ENCODE data around the gene CSTF3. TPM values are rescaled to one million over a fixed set of nuclear protein-coding genes. Genes with fewer than 3 reads are reported as not detected.
A peak's percentile ranks its signal among the peaks of the same experiment; 100 is the strongest.

CSTF3 gene
- total RNA-seq, 6 experiments from 2014 or later, result 28.9 to 39.5 (median 35.6) TPM

DNA sequence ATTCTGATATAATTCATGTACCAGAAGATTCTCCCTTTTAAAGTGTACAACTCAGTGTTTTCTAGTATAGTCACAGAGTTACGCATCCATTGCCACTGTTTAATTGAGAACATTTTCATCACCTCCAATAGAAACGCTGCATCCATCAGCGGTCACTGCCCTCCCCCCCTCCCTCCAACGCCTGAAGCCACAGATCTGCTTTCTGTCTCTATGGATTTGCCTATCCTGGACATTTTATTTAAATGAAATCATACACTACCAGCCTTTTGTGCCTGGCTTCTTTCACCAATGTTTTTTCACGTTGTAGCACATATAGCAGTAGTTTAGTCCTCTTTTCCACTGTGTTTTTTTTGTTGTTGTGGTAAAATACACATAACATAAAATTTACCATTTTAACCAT, 99.1 kb downstream of the CSTF3 start:
- no peak for DNase-seq
- peaks cover 5% of the 10 kb centered on the region for H3K27me3 Mint-ChIP-seq (ENCODE audit: insufficient read depth)
- H3K27ac Mint-ChIP-seq, result peak overlapping the region; percentile 59
- peaks cover 58% of the 10 kb centered on the region for H3K36me3 Mint-ChIP-seq (ENCODE audit: low read depth)
- peaks cover 63% of the 10 kb centered on the region for H3K4me1 Mint-ChIP-seq (ENCODE audit: low read depth)
- TF ChIP-seq CTCF (IDR thresholded peaks at IDR 0.05), result no peak
- no peaks in the 10 kb centered on the region for H3K9me3 Mint-ChIP-seq
- H3K4me3 Mint-ChIP-seq, result no peak overlapping the region

GRCh38 chr11:33060271-33060670, 101.0 kb downstream of the CSTF3 start:
- peaks cover 73% of the 10 kb centered on the region for H3K4me1 Mint-ChIP-seq (ENCODE audit: low read depth)
- H3K27ac Mint-ChIP-seq, result peak overlapping the region; percentile 90
- no peak for TF ChIP-seq CTCF (IDR thresholded peaks at IDR 0.05)
- H3K9me3 Mint-ChIP-seq, result no peaks in the 10 kb centered on the region
- H3K27me3 Mint-ChIP-seq (ENCODE audit: insufficient read depth), result peaks cover 2% of the 10 kb centered on the region; the same call in 1 of the 2 replicates
- no peak overlapping the region for H3K4me3 Mint-ChIP-seq
- peaks cover 50% of the 10 kb centered on the region for H3K36me3 Mint-ChIP-seq (ENCODE audit: low read depth)
- no peak for DNase-seq

- H3K4me3 Mint-ChIP-seq, result no peak overlapping the region
- H3K36me3 Mint-ChIP-seq (ENCODE audit: low read depth), result peaks cover 46% of the 10 kb centered on the region
- no peak for DNase-seq
- H3K4me1 Mint-ChIP-seq (ENCODE audit: low read depth), result peaks cover 77% of the 10 kb centered on the region
- H3K27me3 Mint-ChIP-seq (ENCODE audit: insufficient read depth), result peaks cover 2% of the 10 kb centered on the region
- peak overlapping the region; percentile 15; the same call in 1 of the 2 replicates for H3K27ac Mint-ChIP-seq
- H3K9me3 Mint-ChIP-seq, result no peaks in the 10 kb centered on the region
- TF ChIP-seq CTCF (IDR thresholded peaks at IDR 0.05), result no peak
Observed at GRCh38 chr11:33059331-33060007, 101.8 kb downstream of the CSTF3 start.

DNA sequence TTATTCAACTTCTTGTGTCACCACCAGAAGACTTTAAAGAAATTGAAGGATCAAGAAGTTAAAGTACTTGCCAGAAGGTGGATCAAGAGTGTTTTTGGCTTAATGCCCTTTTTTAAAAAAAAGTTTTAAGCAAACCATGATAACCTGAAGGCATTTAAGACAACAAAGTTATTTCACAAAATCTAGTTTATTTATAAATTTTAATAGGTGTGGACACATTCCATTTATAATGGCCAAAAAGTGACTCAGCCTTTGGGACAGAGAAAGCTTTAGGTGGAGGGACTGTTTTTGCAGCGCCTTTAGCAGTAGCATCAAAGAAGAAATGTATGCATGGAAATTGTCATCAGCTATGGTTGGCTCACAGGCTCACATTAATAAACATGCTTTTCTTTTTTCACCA, 104.0 kb downstream of the CSTF3 start:
- Mint-ChIP-seq H3K9me3 (no peaks in the 10 kb centered on the region), H3K27me3 (ENCODE audit: insufficient read depth) (peaks cover 3% of the 10 kb centered on the region), H3K36me3 (ENCODE audit: low read depth) (peaks cover 29% of the 10 kb centered on the region), H3K27ac (0 out of 2 replicates have a peak overlapping the region, but pooled peaks have one; percentile 2), H3K4me3 (no peak overlapping the region), H3K4me1 (ENCODE audit: low read depth) (peaks cover 60% of the 10 kb centered on the region)
- DNase-seq, result no peak
- no peak for TF ChIP-seq CTCF (IDR thresholded peaks at IDR 0.05)

- DNase-seq, result no peak
- no peak for TF ChIP-seq CTCF (IDR thresholded peaks at IDR 0.05)
- H3K9me3 Mint-ChIP-seq, result no peaks in the 10 kb centered on the region
- peaks cover 41% of the 10 kb centered on the region for H3K4me1 Mint-ChIP-seq (ENCODE audit: low read depth)
- H3K27ac Mint-ChIP-seq, result no peak overlapping the region
- H3K36me3 Mint-ChIP-seq (ENCODE audit: low read depth), result peaks cover 21% of the 10 kb centered on the region
- peaks cover 2% of the 10 kb centered on the region; the same call in 1 of the 2 replicates for H3K27me3 Mint-ChIP-seq (ENCODE audit: insufficient read depth)
- no peak overlapping the region for H3K4me3 Mint-ChIP-seq
Observed at GRCh38 chr11:33055375-33055774, 105.9 kb downstream of the CSTF3 start.

Measured in HFFc6 (cell line).